ENCODE measurements around the gene RGL3.

DNA sequence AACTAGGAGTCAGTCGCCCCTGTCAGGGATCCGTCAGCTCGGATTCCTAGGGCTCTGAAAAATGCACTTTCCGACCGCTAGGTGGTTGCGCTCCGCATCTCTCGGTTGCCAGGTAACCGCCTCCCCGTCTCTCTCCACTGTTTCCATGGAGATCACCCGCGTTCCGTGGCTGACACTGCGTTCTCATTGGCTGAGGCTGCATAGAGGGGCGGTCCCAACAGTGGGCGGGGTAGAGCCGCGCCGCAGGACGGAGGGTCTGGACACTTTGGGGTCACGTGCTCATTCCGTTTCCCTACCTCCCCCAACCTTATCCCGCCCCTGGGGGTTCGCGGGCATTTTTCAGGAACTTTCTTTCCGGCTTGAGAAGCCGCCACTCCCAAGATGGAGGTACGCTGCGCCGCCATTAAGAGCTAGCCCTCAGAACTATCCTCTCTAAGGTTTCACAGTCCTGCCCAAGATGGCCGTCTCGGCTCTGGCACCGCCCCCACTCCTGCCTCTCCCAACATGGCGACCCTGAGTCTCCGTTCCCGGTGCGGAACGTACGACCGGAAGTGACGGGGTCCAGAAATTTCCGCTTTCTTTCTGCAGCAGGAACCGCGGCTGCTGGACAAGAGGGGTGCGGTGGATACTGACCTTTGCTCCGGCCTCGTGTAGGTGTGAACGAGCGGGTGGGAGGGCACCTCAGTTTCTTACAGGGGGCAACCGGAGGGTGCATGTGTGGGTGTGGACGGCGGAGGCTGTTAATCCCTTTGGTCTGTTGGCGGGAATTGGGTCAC lies 16.1 kb upstream of the RGL3 start, which contains the start of the genes ODAD3 and PRKCSH:
- TF ChIP-seq, protein P1, sequence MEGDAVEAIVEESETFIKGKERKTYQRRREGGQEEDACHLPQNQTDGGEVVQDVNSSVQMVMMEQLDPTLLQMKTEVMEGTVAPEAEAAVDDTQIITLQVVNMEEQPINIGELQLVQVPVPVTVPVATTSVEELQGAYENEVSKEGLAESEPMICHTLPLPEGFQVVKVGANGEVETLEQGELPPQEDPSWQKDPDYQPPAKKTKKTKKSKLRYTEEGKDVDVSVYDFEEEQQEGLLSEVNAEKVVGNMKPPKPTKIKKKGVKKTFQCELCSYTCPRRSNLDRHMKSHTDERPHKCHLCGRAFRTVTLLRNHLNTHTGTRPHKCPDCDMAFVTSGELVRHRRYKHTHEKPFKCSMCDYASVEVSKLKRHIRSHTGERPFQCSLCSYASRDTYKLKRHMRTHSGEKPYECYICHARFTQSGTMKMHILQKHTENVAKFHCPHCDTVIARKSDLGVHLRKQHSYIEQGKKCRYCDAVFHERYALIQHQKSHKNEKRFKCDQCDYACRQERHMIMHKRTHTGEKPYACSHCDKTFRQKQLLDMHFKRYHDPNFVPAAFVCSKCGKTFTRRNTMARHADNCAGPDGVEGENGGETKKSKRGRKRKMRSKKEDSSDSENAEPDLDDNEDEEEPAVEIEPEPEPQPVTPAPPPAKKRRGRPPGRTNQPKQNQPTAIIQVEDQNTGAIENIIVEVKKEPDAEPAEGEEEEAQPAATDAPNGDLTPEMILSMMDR (IDR thresholded peaks at IDR 0.05): peak; percentile 91
- no peak for TF ChIP-seq ZFX (IDR thresholded peaks at IDR 0.05; ENCODE audit: borderline replicate concordance)
